GM06990 (cell line): ENCODE results near the gene BFSP1.

ENCODE experiments used
- DNase-seq: peaks from one replicate; pipeline ENCODE4 v3.0.0-alpha.2; 2011; ENCODE audit not compliant: insufficient read length; ENCODE audit errors: extremely low read depth
- H3K27me3 ChIP-seq: replicated peaks from 2 replicates; pipeline ENCODE4 v1.6.0; 2011; ENCODE audit warnings: low read length; ENCODE audit not compliant: control insufficient read depth, insufficient read depth
- H3K36me3 ChIP-seq: 2 replicates; pipeline ENCODE4 v1.5.1; 2011; ENCODE audit warnings: low read length; ENCODE audit not compliant: control insufficient read depth, insufficient read depth
- H3K4me3 ChIP-seq: replicated peaks from 2 replicates; pipeline ENCODE4 v1.5.1; 2011; ENCODE audit warnings: low read depth, mild to moderate bottlenecking, control low read depth, low read length
- CTCF ChIP-seq: IDR thresholded peaks from 2 replicates; pipeline ENCODE4 v1.5.1; 2011; ENCODE audit warnings: low read length, control low read depth, mild to moderate bottlenecking, inconsistent platforms; ENCODE audit not compliant: insufficient read depth, poor library complexity, severe bottlenecking

Gene BFSP1

DNA sequence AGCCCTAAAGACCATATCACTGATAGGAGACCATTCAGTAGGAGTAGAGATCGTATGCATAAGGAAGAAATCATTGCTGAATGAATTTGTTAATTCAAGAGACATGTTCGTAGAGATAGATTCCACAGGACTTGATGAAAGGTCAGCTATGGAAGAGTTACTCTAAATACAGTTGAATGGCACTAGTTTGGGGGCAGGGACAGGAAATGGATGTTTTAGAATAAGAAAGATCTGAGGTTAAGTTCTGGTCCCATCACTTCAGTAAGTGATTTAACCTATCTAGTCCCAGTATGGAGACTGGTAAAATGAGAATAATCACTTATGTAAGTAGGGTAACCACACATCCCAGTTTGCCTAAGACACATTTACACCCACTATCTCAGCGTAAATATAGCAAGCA, 2.9 kb upstream of the BFSP1 start:
- DNase-seq, result no peak
- no peak overlapping the region for H3K4me3 ChIP-seq
- no peaks in the 10 kb centered on the region for H3K36me3 ChIP-seq
- TF ChIP-seq CTCF, result no peak
- H3K27me3 ChIP-seq, result no peaks in the 10 kb centered on the region

DNA sequence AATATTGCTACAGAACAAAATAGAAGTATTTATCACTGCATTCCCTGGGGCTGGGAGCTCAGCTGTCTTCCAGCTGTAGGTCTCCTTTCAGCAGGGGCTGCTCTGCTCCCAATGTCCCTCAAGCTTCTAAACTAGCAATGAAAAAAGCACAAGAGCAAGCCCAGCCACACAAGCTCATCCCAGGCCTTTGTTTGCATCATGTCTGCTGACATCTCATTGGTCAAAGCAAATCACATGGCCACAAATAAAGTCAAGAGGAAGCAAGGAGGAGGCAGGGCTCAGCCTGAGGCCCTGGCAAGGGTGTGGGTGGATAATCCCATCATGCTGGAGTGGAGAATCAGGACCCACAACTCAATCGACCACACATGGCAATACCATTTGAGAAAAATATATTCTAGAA, 2.2 kb upstream of the BFSP1 start:
- no peaks in the 10 kb centered on the region for H3K27me3 ChIP-seq
- DNase-seq, result no peak
- H3K4me3 ChIP-seq, result no peak overlapping the region
- no peaks in the 10 kb centered on the region for H3K36me3 ChIP-seq
- no peak for TF ChIP-seq CTCF

DNA sequence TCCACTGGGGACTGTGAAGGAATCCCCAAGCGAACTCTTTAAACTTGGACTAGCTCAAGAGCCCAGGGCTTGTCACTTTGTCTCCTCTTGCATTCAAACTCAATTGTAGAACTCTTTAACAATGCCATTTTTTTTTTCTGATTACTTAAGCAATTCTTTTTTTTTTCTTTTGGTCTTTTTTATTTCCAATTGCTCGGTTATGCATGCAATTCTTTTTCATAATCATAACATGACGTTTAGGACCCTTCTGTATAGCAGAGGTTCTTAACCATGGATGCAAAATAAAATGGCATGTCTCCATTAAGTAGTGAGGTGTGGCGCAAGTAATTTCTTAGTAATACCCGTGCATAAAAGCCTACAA, 466 bp upstream of the BFSP1 start:
- H3K4me3 ChIP-seq, result peak overlapping the region; percentile 42
- TF ChIP-seq CTCF, result no peak
- DNase-seq, result no peak
- no peaks in the 10 kb centered on the region for H3K36me3 ChIP-seq
- H3K27me3 ChIP-seq, result no peaks in the 10 kb centered on the region

- no peak for DNase-seq
- no peaks in the 10 kb centered on the region for H3K27me3 ChIP-seq
- no peaks in the 10 kb centered on the region for H3K36me3 ChIP-seq
- TF ChIP-seq CTCF, result no peak
- no peak overlapping the region for H3K4me3 ChIP-seq
Measured at GRCh38 chr20:17530153-17530552, 1.0 kb downstream of the BFSP1 start.

DNA sequence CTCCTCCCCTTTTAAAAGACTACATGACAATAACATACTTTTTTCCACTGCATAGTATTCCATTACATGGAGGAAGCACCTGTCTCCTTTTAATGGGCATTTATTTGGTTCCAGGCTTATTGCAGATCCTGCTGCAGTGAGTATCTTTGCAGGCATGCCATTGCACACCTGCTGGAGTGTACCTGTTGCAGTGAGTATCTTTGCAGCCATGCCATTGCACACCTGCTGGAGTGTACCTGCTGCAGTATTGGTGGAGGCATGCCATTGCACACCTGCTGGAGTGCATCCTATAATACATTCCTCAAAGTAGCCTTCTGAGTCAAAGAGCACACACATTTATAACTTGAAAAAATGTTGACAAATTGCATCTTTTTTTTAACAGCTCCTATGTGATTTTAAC, 1.6 kb downstream of the BFSP1 start:
- Histone ChIP-seq H3K4me3 (no peak overlapping the region), H3K27me3 (no peaks in the 10 kb centered on the region), H3K36me3 (no peaks in the 10 kb centered on the region)
- no peak for TF ChIP-seq CTCF
- no peak for DNase-seq

- Histone ChIP-seq H3K4me3 (no peak overlapping the region), H3K36me3 (no peaks in the 10 kb centered on the region), H3K27me3 (peaks cover 1% of the 10 kb centered on the region; the same call in 1 of the 2 replicates)
- TF ChIP-seq CTCF, result no peak
- DNase-seq, result no peak
Measured at GRCh38 chr20:17525650-17526049, 5.5 kb downstream of the BFSP1 start.
